Left kidney (tissue), 2 donors: Measurements from ENCODE around the gene DGCR6. TPM values are rescaled to one million over a fixed set of nuclear protein-coding genes. Genes with fewer than 3 reads are reported as not detected.
"Not testable (repeated sequence)": the region's sequence is repeated elsewhere in the genome, so short reads cannot be mapped to it uniquely, and the experiment has no call there.

Source experiments
- DNase-seq: peaks from one replicate; pipeline ENCODE4 v3.0.0-alpha.2; 2013
- polyA plus RNA-seq: library from polyadenylated mRNA; unstranded; fragments of 120-200 nt; gene quantifications from one replicate; pipeline ENCODE4 v1.2.1, GENCODE V29; 2013; ENCODE audit not compliant: insufficient read length

DGCR6 gene
- polyA plus RNA-seq, 1 donor, result 6.6 TPM

GRCh38 chr22:18927573-18927972 lies 21.5 kb downstream of the DGCR6 start:
- no peak for DNase-seq

- DNase-seq, result no peak
Observed at GRCh38 chr22:18929459-18929858, 23.3 kb downstream of the DGCR6 start.

- no peak for DNase-seq
Observed at GRCh38 chr22:18931905-18932652, 26.0 kb downstream of the DGCR6 start.

GRCh38 chr22:18933914-18934313 lies 27.8 kb downstream of the DGCR6 start:
- no peak for DNase-seq

GRCh38 chr22:18934688-18935087 lies 28.6 kb downstream of the DGCR6 start:
- DNase-seq, result not testable (repeated sequence)

GRCh38 chr22:18935889-18936529 lies 29.9 kb downstream of the DGCR6 start, which contains the start of gene PRODH:
TSS of gene PRODH (minus strand) at chr22:18936293. CDS start at chr22:18936287, 6 bp downstream.
- no peak for DNase-seq

- not testable (repeated sequence) for DNase-seq
Observed at GRCh38 chr22:18938691-18939090, 32.6 kb downstream of the DGCR6 start.

GRCh38 chr22:18947105-18947504 lies 41.0 kb downstream of the DGCR6 start:
- not testable (repeated sequence) for DNase-seq

GRCh38 chr22:18947905-18948304 lies 41.8 kb downstream of the DGCR6 start:
- no peak for DNase-seq

GRCh38 chr22:18950141-18950540 lies 44.0 kb downstream of the DGCR6 start:
- no peak for DNase-seq

- no peak for DNase-seq
Observed at GRCh38 chr22:18952022-18952421, 45.9 kb downstream of the DGCR6 start.

GRCh38 chr22:18953128-18953527 lies 47.0 kb downstream of the DGCR6 start:
- DNase-seq, result not testable (repeated sequence)

GRCh38 chr22:18954303-18954989 lies 48.3 kb downstream of the DGCR6 start:
- not testable (repeated sequence) for DNase-seq

- DNase-seq, result no peak
Observed at GRCh38 chr22:18954990-18955571, 49.0 kb downstream of the DGCR6 start.

- no peak for DNase-seq
Observed at GRCh38 chr22:18955696-18956095, 49.6 kb downstream of the DGCR6 start.

- not testable (repeated sequence) for DNase-seq
Observed at GRCh38 chr22:18956121-18956895, 50.2 kb downstream of the DGCR6 start.

GRCh38 chr22:18956956-18957355 lies 50.8 kb downstream of the DGCR6 start:
- DNase-seq, result not testable (repeated sequence)

GRCh38 chr22:18957621-18958320 lies 51.7 kb downstream of the DGCR6 start:
- DNase-seq, result not testable (repeated sequence)

- not testable (repeated sequence) for DNase-seq
Observed at GRCh38 chr22:18958321-18958705, 52.2 kb downstream of the DGCR6 start.

- not testable (repeated sequence) for DNase-seq
Observed at GRCh38 chr22:18958738-18959137, 52.6 kb downstream of the DGCR6 start.

GRCh38 chr22:18959266-18959665 lies 53.1 kb downstream of the DGCR6 start:
- not testable (repeated sequence) for DNase-seq
